Astrocyte (in vitro differentiated cells and primary cell): ENCODE results near the gene PLB1. TPM values are rescaled to one million over a fixed set of nuclear protein-coding genes. Genes with fewer than 3 reads are reported as not detected.

Source experiments
- DNase-seq: peaks from one replicate; pipeline ENCODE4 v3.0.0-alpha.2; 2010; ENCODE audit warnings: low read depth
- FAIRE-seq: peaks from 2 replicates; lab custom pipeline; 2011; peaks lifted over from hg19 to GRCh38; lab: Jason Lieb, UNC
- H2AFZ ChIP-seq: 2 replicates; pipeline ENCODE4 v1.6.0; 2012; ENCODE audit warnings: low read depth, low read length, inconsistent platforms
- H3K27ac ChIP-seq: 2 replicates; pipeline ENCODE4 v1.5.1; 2011; ENCODE audit warnings: low read depth, low read length, inconsistent platforms
- H3K27me3 ChIP-seq: 2 replicates; pipeline ENCODE4 v1.6.0; 2011; ENCODE audit warnings: low read length, inconsistent platforms; ENCODE audit not compliant: insufficient read depth
- H3K36me3 ChIP-seq: 2 replicates; pipeline ENCODE4 v1.5.1; 2011; ENCODE audit warnings: low read length, inconsistent platforms; ENCODE audit not compliant: insufficient read depth
- H3K4me1 ChIP-seq: 2 replicates; pipeline ENCODE4 v1.5.1; 2011; ENCODE audit warnings: low read length, inconsistent platforms; ENCODE audit not compliant: insufficient read depth
- H3K4me2 ChIP-seq: 2 replicates; pipeline ENCODE4 v1.6.0; 2012; ENCODE audit warnings: low read length, inconsistent platforms
- H3K4me3 ChIP-seq: 2 replicates; pipeline ENCODE4 v1.5.1; 2011; ENCODE audit warnings: low read depth, mild to moderate bottlenecking, low read length, inconsistent platforms; ENCODE audit not compliant: insufficient read depth
- H3K79me2 ChIP-seq: 2 replicates; pipeline ENCODE4 v1.6.0; 2012; ENCODE audit warnings: mild to moderate bottlenecking, low read length, inconsistent platforms; ENCODE audit not compliant: insufficient read depth
- H3K9ac ChIP-seq: 2 replicates; pipeline ENCODE4 v1.6.0; 2012; ENCODE audit warnings: mild to moderate bottlenecking, low read length, inconsistent platforms
- H3K9me3 ChIP-seq: 2 replicates; pipeline ENCODE4 v1.5.1; 2012; ENCODE audit warnings: low read depth, mild to moderate bottlenecking, low read length, inconsistent platforms; ENCODE audit not compliant: insufficient read depth
- H4K20me1 ChIP-seq: 2 replicates; pipeline ENCODE4 v1.6.0; 2012; ENCODE audit warnings: low read length, inconsistent platforms; ENCODE audit not compliant: insufficient read depth
- H3K27ac Mint-ChIP-seq: one replicate; pipeline ENCODE4 v1.8.0; 2021; ENCODE audit warnings: mild to moderate bottlenecking, mixed read lengths; ENCODE audit not compliant: unreplicated experiment
- H3K27me3 Mint-ChIP-seq: one replicate; pipeline ENCODE4 v1.8.0; 2021; ENCODE audit warnings: low read depth, mixed read lengths; ENCODE audit not compliant: unreplicated experiment
- H3K36me3 Mint-ChIP-seq: one replicate; pipeline ENCODE4 v1.8.0; 2021; ENCODE audit warnings: low read depth, mixed read lengths; ENCODE audit not compliant: unreplicated experiment
- H3K4me1 Mint-ChIP-seq: one replicate; pipeline ENCODE4 v1.8.0; 2021; ENCODE audit warnings: low read depth, mixed read lengths; ENCODE audit not compliant: unreplicated experiment
- H3K4me3 Mint-ChIP-seq: one replicate; pipeline ENCODE4 v1.8.0; 2021; ENCODE audit warnings: mild to moderate bottlenecking, moderate library complexity, mixed read lengths; ENCODE audit not compliant: unreplicated experiment
- H3K9me3 Mint-ChIP-seq: one replicate; pipeline ENCODE4 v1.8.0; 2021; ENCODE audit warnings: mild to moderate bottlenecking, mixed read lengths; ENCODE audit not compliant: unreplicated experiment
- CTCF ChIP-seq: IDR thresholded peaks from 2 replicates; pipeline ENCODE4 v1.5.1; 2011; ENCODE audit warnings: low read depth, mild to moderate bottlenecking, inconsistent platforms, low read length, moderate library complexity; ENCODE audit not compliant: insufficient read depth
- EZH2 ChIP-seq: IDR thresholded peaks from 2 replicates; pipeline ENCODE4 v1.6.1; 2012; ENCODE audit warnings: mild to moderate bottlenecking, low read length, inconsistent platforms; ENCODE audit not compliant: insufficient read depth
- total RNA-seq: library from RNA; stranded (reverse); gene quantifications from 2 replicates; pipeline ENCODE4 v1.2.1, GENCODE V29; 2021

Gene PLB1
- total RNA-seq, 1 donor from 2014 or later: 0.98 TPM

GRCh38 chr2:28493636-28494035 lies 2.2 kb upstream of the PLB1 start:
- no peak overlapping the region for H3K27ac ChIP-seq
- TF ChIP-seq CTCF (no peak), EZH2 (no peak)
- no peaks in the 10 kb centered on the region for H3K9me3 ChIP-seq

GRCh38 chr2:28496781-28497180 lies 921 bp downstream of the PLB1 start:
- FAIRE-seq (no peak), DNase-seq (no peak)
- no peaks in the 10 kb centered on the region for H3K4me1 ChIP-seq
- no peaks in the 10 kb centered on the region for H3K36me3 ChIP-seq
- H4K20me1 ChIP-seq: no peaks in the 10 kb centered on the region
- Mint-ChIP-seq H3K27ac (no peak overlapping the region), H3K9me3 (peaks cover 3% of the 10 kb centered on the region), H3K4me1 (no peaks in the 10 kb centered on the region), H3K36me3 (no peaks in the 10 kb centered on the region), H3K27me3 (peaks cover 29% of the 10 kb centered on the region), H3K4me3 (no peak overlapping the region)
- H3K9ac ChIP-seq: no peak overlapping the region
- no peak overlapping the region for H3K4me2 ChIP-seq
- H3K9me3 ChIP-seq: no peaks in the 10 kb centered on the region
- no peak overlapping the region for H3K4me3 ChIP-seq
- peaks cover 4% of the 10 kb centered on the region for H3K27me3 ChIP-seq
- no peak overlapping the region for H3K27ac ChIP-seq
- H3K79me2 ChIP-seq: no peaks in the 10 kb centered on the region
- H2AFZ ChIP-seq: no peak overlapping the region
- TF ChIP-seq EZH2: no peak
- TF ChIP-seq CTCF: no peak

More at GRCh38 chr2:28493636-28494035, 2.2 kb upstream of the PLB1 start:
- H3K4me3 ChIP-seq: no peak overlapping the region
- H2AFZ ChIP-seq: no peak overlapping the region
- H3K4me2 ChIP-seq: no peak overlapping the region
- H3K79me2 ChIP-seq: no peaks in the 10 kb centered on the region
- no peak for FAIRE-seq
- Mint-ChIP-seq H3K36me3 (no peaks in the 10 kb centered on the region), H3K9me3 (peaks cover 5% of the 10 kb centered on the region), H3K27me3 (peaks cover 47% of the 10 kb centered on the region), H3K4me3 (no peak overlapping the region), H3K27ac (no peak overlapping the region), H3K4me1 (no peaks in the 10 kb centered on the region)
- H4K20me1 ChIP-seq: no peaks in the 10 kb centered on the region
- H3K4me1 ChIP-seq: no peaks in the 10 kb centered on the region
- no peak overlapping the region for H3K9ac ChIP-seq
- H3K27me3 ChIP-seq: peaks cover 6% of the 10 kb centered on the region
- no peak for DNase-seq
- H3K36me3 ChIP-seq: no peaks in the 10 kb centered on the region

- no peak overlapping the region for H3K27ac ChIP-seq
- Mint-ChIP-seq H3K4me1 (no peaks in the 10 kb centered on the region), H3K9me3 (peaks cover 3% of the 10 kb centered on the region), H3K27me3 (peaks cover 28% of the 10 kb centered on the region), H3K4me3 (no peak overlapping the region), H3K27ac (no peak overlapping the region), H3K36me3 (no peaks in the 10 kb centered on the region)
- FAIRE-seq (no peak), DNase-seq (no peak)
- no peak overlapping the region for H3K4me3 ChIP-seq
- H3K79me2 ChIP-seq: no peaks in the 10 kb centered on the region
- H2AFZ ChIP-seq: no peak overlapping the region
- TF ChIP-seq EZH2 (no peak), CTCF (no peak)
- no peaks in the 10 kb centered on the region for H3K4me1 ChIP-seq
- no peaks in the 10 kb centered on the region for H3K36me3 ChIP-seq
- no peaks in the 10 kb centered on the region for H3K9me3 ChIP-seq
- H3K27me3 ChIP-seq: peaks cover 4% of the 10 kb centered on the region
- H3K4me2 ChIP-seq: no peak overlapping the region
- H3K9ac ChIP-seq: no peak overlapping the region
- H4K20me1 ChIP-seq: no peaks in the 10 kb centered on the region
Measured at GRCh38 chr2:28497206-28497605, 1.3 kb downstream of the PLB1 start.
